Lung microvascular endothelial cell (primary cell): ENCODE data around the gene CHRNE. TPM values are rescaled to one million over a fixed set of nuclear protein-coding genes. Genes with fewer than 3 reads are reported as not detected.

Experiments used
- DNase-seq, 2 donors: peaks; one replicate each; pipeline versions ENCODE4 v3.0.0 to v3.0.0-alpha.2; 2010; ENCODE audit warnings: low read depth in 2 of 2
- total RNA-seq: library from RNA; depleted of rRNA; stranded (reverse); fragments of >200 nt; gene quantifications from 2 replicates; pipeline ENCODE4 v1.2.1, GENCODE V29; 2014

Gene CHRNE
- total RNA-seq, 1 donor from 2014 or later = 1.4 TPM

- peak in 1 of 2 donors; percentile 33 for DNase-seq
These were observed 46.0 kb downstream of the CHRNE start for GRCh38 chr17:4856937-4857314.

- peak in 1 of 2 donors; percentile 37 for DNase-seq
These were observed 46.5 kb downstream of the CHRNE start for GRCh38 chr17:4856271-4856936.

- DNase-seq = peak; percentile 39 to 47
These were observed 48.7 kb downstream of the CHRNE start for GRCh38 chr17:4854111-4854681.

DNA sequence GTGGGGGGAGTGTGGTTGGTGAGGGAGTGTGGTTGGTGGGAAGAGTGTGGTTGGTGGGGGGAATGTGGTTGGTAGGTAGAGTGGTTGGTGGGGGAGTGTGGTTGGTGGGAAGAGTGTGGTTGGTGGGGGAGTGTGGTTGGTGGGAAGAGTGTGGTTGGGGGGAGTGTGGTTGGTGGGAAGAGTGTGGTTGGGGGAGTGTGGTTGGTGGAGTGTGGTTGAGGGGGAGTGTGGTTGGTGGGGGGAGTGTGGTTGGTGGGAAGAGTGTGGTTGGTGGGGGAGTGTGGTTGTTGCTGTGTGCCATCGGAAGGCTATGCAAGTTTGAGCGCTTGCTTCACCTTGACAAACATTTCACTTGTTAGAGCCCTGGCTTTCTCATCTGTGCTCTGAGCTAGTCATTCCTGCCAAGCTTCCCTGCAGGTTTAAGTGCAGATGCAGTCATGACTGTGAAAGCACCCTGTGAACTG lies 49.7 kb downstream of the CHRNE start:
- DNase-seq = no peak

- DNase-seq = peak; percentile 61 to 84
These were observed 50.2 kb downstream of the CHRNE start for GRCh38 chr17:4852567-4853207.

- no peak for DNase-seq
These were observed 51.8 kb downstream of the CHRNE start for GRCh38 chr17:4851084-4851483.

- DNase-seq = no peak
These were observed 52.7 kb downstream of the CHRNE start for GRCh38 chr17:4850246-4850645.

- no peak for DNase-seq
These were observed 53.8 kb downstream of the CHRNE start for GRCh38 chr17:4849011-4849536.

Other genes starting within 250 kb of the CHRNE start
- 7.6 and 9.1 TPM in 2 replicates for gene PELP1, start 199.0 kb downstream of the CHRNE start, total RNA-seq
- gene ARRB2, start 192.5 kb downstream of the CHRNE start, total RNA-seq = 4.2 and 4.8 TPM in 2 replicates
- gene MED11, start 171.7 kb downstream of the CHRNE start, total RNA-seq = 9.2 and 11.1 TPM in 2 replicates
- gene ZMYND15, start 163.3 kb downstream of the CHRNE start, total RNA-seq = under 0.01 TPM in 1 of 2 replicates, not detected in the other
- 1.1 and 1.6 TPM in 2 replicates for gene CXCL16, start 163.2 kb downstream of the CHRNE start, total RNA-seq
- not detected in 2 replicates for gene TM4SF5, start 131.2 kb downstream of the CHRNE start, total RNA-seq
- gene VMO1, start 116.7 kb downstream of the CHRNE start, total RNA-seq = 0.22 TPM in 1 of 2 replicates, not detected in the other
- gene GLTPD2, start 114.1 kb downstream of the CHRNE start, total RNA-seq = not detected in 2 replicates
- 182 and 183 TPM in 2 replicates for gene PSMB6, start 106.9 kb downstream of the CHRNE start, total RNA-seq
- gene PLD2, start 95.9 kb downstream of the CHRNE start, total RNA-seq = 23.8 TPM in 2 replicates
- 17.9 and 26.0 TPM in 2 replicates for gene MINK1, start 69.8 kb downstream of the CHRNE start, total RNA-seq
- 0.44 and 1.6 TPM in 2 replicates for gene C17orf107, start 3.6 kb downstream of the CHRNE start, total RNA-seq
- gene GP1BA, start 29.2 kb upstream of the CHRNE start, total RNA-seq = not detected in 2 replicates
- gene SLC25A11, start 36.9 kb upstream of the CHRNE start, total RNA-seq = 38.4 and 57.3 TPM in 2 replicates
- 13.5 and 23.2 TPM in 2 replicates for gene RNF167, start 37.2 kb upstream of the CHRNE start, total RNA-seq
- 280 and 359 TPM in 2 replicates for gene PFN1, start 45.4 kb upstream of the CHRNE start, total RNA-seq
- 1.1 and 2.6 TPM in 2 replicates for gene ENO3, start 48.0 kb upstream of the CHRNE start, total RNA-seq
- 47.3 and 51.2 TPM in 2 replicates for gene SPAG7, start 64.7 kb upstream of the CHRNE start, total RNA-seq
- 2.6 and 7.9 TPM in 2 replicates for gene CAMTA2, start 84.6 kb upstream of the CHRNE start, total RNA-seq
- gene INCA1, start 94.4 kb upstream of the CHRNE start, total RNA-seq = 0.22 and 0.40 TPM in 2 replicates
- 56.0 and 78.2 TPM in 2 replicates for gene KIF1C, start 94.9 kb upstream of the CHRNE start, total RNA-seq
- under 0.01 and 0.22 TPM in 2 replicates for gene SLC52A1, start 132.3 kb upstream of the CHRNE start, total RNA-seq
- gene ZFP3, start 175.4 kb upstream of the CHRNE start, total RNA-seq = 0.87 and 1.8 TPM in 2 replicates
- gene ZNF232, start 208.8 kb upstream of the CHRNE start, total RNA-seq = 4.6 and 4.8 TPM in 2 replicates
- under 0.01 TPM in 1 of 2 replicates, not detected in the other for gene USP6, start 212.9 kb upstream of the CHRNE start, total RNA-seq